GM12878 (cell line): Measurements from ENCODE around the gene SPX. TPM values are rescaled to one million over a fixed set of nuclear protein-coding genes. Genes with fewer than 3 reads are reported as not detected.

Experiments used
- ATAC-seq: fragments of 200-7000 bp; cut with Tn5 transposase; 3 replicates; pipeline ENCODE4 v1.9.1; 2020; ENCODE audit warnings: mild to moderate bottlenecking, moderate library complexity
- BruUV-seq: library from RNA; stranded (reverse); fragments of 400-500 nt; replicated peaks from 2 replicates; lab custom pipeline; 2021; lab: Mats Ljungman, UMichigan
- CTCF ChIA-PET: fragments of 300-600 bp; sonication (Branson Sonifier 250); formaldehyde crosslinking; extraction: SDS; loops from one replicate; lab custom pipeline; 2021; ENCODE audit warnings: inconsistent platforms; lab: Yijun Ruan, JAX
- POLR2A ChIA-PET: fragments of 350-600 bp; formaldehyde crosslinking; extraction: SDS; loops from one replicate; lab custom pipeline; 2021; ENCODE audit warnings: inconsistent platforms; lab: Charles Lee
- RAD21 ChIA-PET: fragments of 300-600 bp; sonication (Branson Sonifier 250); formaldehyde crosslinking; loops from one replicate; lab custom pipeline; 2023; ENCODE audit warnings: antibody characterized with exemption; ENCODE audit not compliant: unreplicated experiment; lab: Charles Lee
- SMC1A ChIA-PET: fragments of 300-600 bp; sonication (Branson Sonifier 250); formaldehyde crosslinking; loops from one replicate; lab custom pipeline; 2023; ENCODE audit not compliant: unreplicated experiment, uncharacterized antibody; lab: Charles Lee
- DNase-seq: peaks from one replicate; pipeline ENCODE4 v3.0.0-alpha.2; 2011; ENCODE audit warnings: low read depth, low spot score
- FAIRE-seq: peaks from 3 replicates; lab custom pipeline; 2011; peaks lifted over from hg19 to GRCh38; lab: Jason Lieb, UNC
- H2AFZ ChIP-seq: 2 replicates; pipeline ENCODE4 v1.6.0; 2011; ENCODE audit warnings: low read depth, low read length, control low read depth; ENCODE audit not compliant: control insufficient read depth
- H3K27ac ChIP-seq: 2 replicates; pipeline ENCODE4 v1.5.1; 2011; ENCODE audit warnings: control low read depth; ENCODE audit not compliant: control insufficient read depth, insufficient read depth
- H3K27me3 ChIP-seq, 2 experiments: replicated peaks in 1 of 2; 2 replicates each; pipeline versions ENCODE4 v1.6.0 to v1.6.1; 2011; ENCODE audit warnings: low read length in 1 of 2; ENCODE audit not compliant: control insufficient read depth in 2 of 2, insufficient read depth in 2 of 2
- H3K36me3 ChIP-seq, 2 experiments: 2 replicates each; pipeline ENCODE4 v1.5.1; 2011; ENCODE audit warnings: low read length in 1 of 2; ENCODE audit not compliant: control insufficient read depth in 2 of 2, insufficient read depth in 2 of 2
- H3K4me1 ChIP-seq: 2 replicates; pipeline ENCODE4 v1.6.1; 2011; ENCODE audit warnings: mild to moderate bottlenecking, low read length, moderate library complexity, mixed read lengths; ENCODE audit not compliant: control insufficient read depth, insufficient read depth
- H3K4me2 ChIP-seq: 2 replicates; pipeline ENCODE4 v1.6.0; 2011; ENCODE audit warnings: control low read depth; ENCODE audit not compliant: control insufficient read depth, insufficient read depth
- H3K4me3 ChIP-seq: fragments of 200-600 bp; sonication (generic); 2 replicates; pipeline ENCODE4 v1.5.1; 2016
- H3K79me2 ChIP-seq: 2 replicates; pipeline ENCODE4 v1.6.0; 2011; ENCODE audit warnings: low read length; ENCODE audit not compliant: control insufficient read depth, insufficient read depth
- H3K9ac ChIP-seq: 2 replicates; pipeline ENCODE4 v1.8.0; 2011; ENCODE audit warnings: low read length, control low read depth, mixed read lengths; ENCODE audit not compliant: control insufficient read depth, insufficient read depth
- H3K9me3 ChIP-seq: replicated peaks from 3 replicates; pipeline ENCODE4 v1.5.1; 2011; ENCODE audit warnings: mild to moderate bottlenecking, low read length; ENCODE audit not compliant: control insufficient read depth, insufficient read depth
- H4K20me1 ChIP-seq: 2 replicates; pipeline ENCODE4 v1.6.0; 2011; ENCODE audit not compliant: control insufficient read depth, insufficient read depth
- CHD2 ChIP-seq: IDR thresholded peaks from 2 replicates; pipeline ENCODE4 v1.6.1; 2011; ENCODE audit warnings: low read depth, low read length, improper control_type of control experiment, borderline replicate concordance
- CHD4 ChIP-seq: fragments of 200-600 bp; sonication (generic); IDR thresholded peaks from 2 replicates; pipeline ENCODE4 v1.6.1; 2016; ENCODE audit warnings: mild to moderate bottlenecking
- DPF2 ChIP-seq: fragments of 450-650 bp; IDR thresholded peaks from 2 replicates; pipeline ENCODE4 v1.6.1; 2017; ENCODE audit warnings: mild to moderate bottlenecking
- ESRRA ChIP-seq: IDR thresholded peaks from 2 replicates; pipeline ENCODE4 v1.6.1; 2012; ENCODE audit warnings: mild to moderate bottlenecking, low read length, improper control_type of control experiment
- EZH2 ChIP-seq: IDR thresholded peaks from 2 replicates; pipeline ENCODE4 v1.6.1; 2012; ENCODE audit warnings: low read depth, mild to moderate bottlenecking, control low read depth, inconsistent platforms, low read length, borderline replicate concordance; ENCODE audit not compliant: control insufficient read depth
- MEF2B ChIP-seq: fragments of 450-650 bp; IDR thresholded peaks from 2 replicates; pipeline ENCODE4 v1.6.1; 2018; ENCODE audit warnings: mild to moderate bottlenecking, moderate library complexity; ENCODE audit not compliant: partially characterized antibody, poor library complexity, severe bottlenecking
- NR2C2 ChIP-seq: IDR thresholded peaks from 2 replicates; pipeline ENCODE4 v1.6.1; 2011; ENCODE audit warnings: borderline replicate concordance, low read depth; ENCODE audit not compliant: control insufficient read depth, insufficient read length
- NRF1 ChIP-seq: conservative IDR thresholded peaks from 2 replicates; pipeline ENCODE4 v1.6.1; 2011; ENCODE audit warnings: mild to moderate bottlenecking, low read depth, low read length, improper control_type of control experiment
- POU2F2 ChIP-seq: IDR thresholded peaks from 3 replicates; pipeline ENCODE4 v1.6.1; 2011; ENCODE audit warnings: low read depth, mild to moderate bottlenecking, low read length, borderline replicate concordance
- RFX5 ChIP-seq: IDR thresholded peaks from 2 replicates; pipeline ENCODE4 v1.6.1; 2011; ENCODE audit warnings: low read depth, low read length, improper control_type of control experiment
- SIX5 ChIP-seq: IDR thresholded peaks from 2 replicates; pipeline ENCODE4 v1.6.1; 2011; ENCODE audit warnings: mild to moderate bottlenecking, low read depth, low read length, moderate library complexity; ENCODE audit not compliant: severe bottlenecking
- TCF3 ChIP-seq: IDR thresholded peaks from 2 replicates; pipeline ENCODE4 v1.6.1; 2012; ENCODE audit warnings: low read depth, mild to moderate bottlenecking, low read length, borderline replicate concordance; ENCODE audit not compliant: insufficient read depth
- WRNIP1 ChIP-seq: IDR thresholded peaks from 2 replicates; pipeline ENCODE4 v1.6.1; 2011; ENCODE audit warnings: low read depth, low read length, improper control_type of control experiment, borderline replicate concordance
- ZBED1 ChIP-seq: IDR thresholded peaks from 2 replicates; pipeline ENCODE4 v1.6.1; 2016; ENCODE audit warnings: borderline replicate concordance
- ZNF384 ChIP-seq: IDR thresholded peaks from 2 replicates; pipeline ENCODE4 v1.6.1; 2012; ENCODE audit warnings: low read depth, mild to moderate bottlenecking, low read length, improper control_type of control experiment, borderline replicate concordance
- WGBS: methylation state at CpG from one replicate; pipeline ENCODE4 v1.1.6; 2016; ENCODE audit warnings: low lambda C conversion rate; ENCODE audit not compliant: insufficient replicate concordance, insufficient coverage; ENCODE audit errors: missing lambda C conversion rate; 5-methylcytosine and 5-hydroxymethylcytosine counted together
- in situ Hi-C: fragments of 300-500 bp; cut with MboI; formaldehyde crosslinking; loops from 9 replicates; pipeline ENCODE4 v1.14.3; 2018; ENCODE audit warnings: mixed read lengths
- intact Hi-C: fragments of 100-400 bp; cut with micrococcal nuclease; formaldehyde crosslinking; loops from one replicate; pipeline ENCODE4 v1.14.2; 2022; ENCODE audit not compliant: unreplicated experiment
- polyA plus RNA-seq, 11 experiments: library from polyadenylated mRNA; depleted of rRNA in 4 of 11; unstranded in 6 of 11; stranded (reverse) in 5 of 11; fragments of >200 nt; fragmentation: Nextera tagmentation in 4 of 11; fragmentation: Illumina TruSeq in 1 of 11; extraction: Ambion mirVana in 4 of 11; extraction: Trizol in 1 of 11; gene quantifications; 1 replicate in 1 of 11; 2 replicates in 10 of 11; pipeline versions ENCODE4 v1.2.1 to v1.2.3, GENCODE V29; 2011 to 2016; ENCODE audit warnings: inconsistent platforms in 2 of 11, missing spikeins in 2 of 11, low read depth in 1 of 11
- total RNA-seq, 4 experiments: library from RNA; depleted of rRNA in 3 of 4; stranded (reverse); fragments of >200 nt in 3 of 4; fragmentation: Illumina TruSeq in 1 of 4; extraction: Trizol in 1 of 4; gene quantifications; 2 replicates each; pipeline versions ENCODE4 v1.2.1 to v1.2.3, GENCODE V29; 2013 to 2021
- TF ChIP-seq, protein P1 (sequence below): fragments of 450-650 bp; IDR thresholded peaks from 2 replicates; pipeline ENCODE4 v1.6.1; 2017; ENCODE audit warnings: borderline replicate concordance
- TF ChIP-seq, protein P2 (sequence below): IDR thresholded peaks from 2 replicates; pipeline ENCODE4 v1.6.1; 2012; ENCODE audit warnings: low read depth, low read length, improper control_type of control experiment

SPX gene
- total and polyA plus RNA-seq, 10 of the 15 experiments (the other 5 are each of a cell fraction or from before 2014, with no cell fraction given) = 0.05 TPM; not detected in 8

- FAIRE-seq (no peak), ATAC-seq (no peak), DNase-seq (no peak)
- H3K4me3 ChIP-seq = no peak overlapping the region
- SMC1A ChIA-PET = no interaction called here
- in situ Hi-C loops (no loop called here), intact Hi-C loops (no loop called here)
- no peak overlapping the region for H3K27ac ChIP-seq
- no peaks in the 10 kb centered on the region for H3K9me3 ChIP-seq
- 51% methylated on average over 6 of the region's 6 CpGs for WGBS
- H3K9ac ChIP-seq = no peak overlapping the region
- no TSS peak for BruUV-seq
- H2AFZ ChIP-seq = no peak overlapping the region
- H3K4me2 ChIP-seq = no peak overlapping the region
- no peaks in the 10 kb centered on the region for H4K20me1 ChIP-seq
- RAD21 ChIA-PET = no interaction called here
- CTCF ChIA-PET = interaction anchor here (0.6 kb wide), 1 partner anchor 153 kb away, joined by 3 read pairs; no protein-coding TSS in a partner anchor
- no peaks in the 10 kb centered on the region for H3K27me3 ChIP-seq
- TF ChIP-seq EZH2 (no peak), CHD4 (no peak), NR2C2 (no peak), WRNIP1 (no peak)
- H3K79me2 ChIP-seq = no peaks in the 10 kb centered on the region
- POLR2A ChIA-PET = no interaction called here
- H3K36me3 ChIP-seq = no peaks in the 10 kb centered on the region
- no peaks in the 10 kb centered on the region for H3K4me1 ChIP-seq
These were observed 26.7 kb downstream of the SPX start for GRCh38 chr12:21552635-21553328.

DNA sequence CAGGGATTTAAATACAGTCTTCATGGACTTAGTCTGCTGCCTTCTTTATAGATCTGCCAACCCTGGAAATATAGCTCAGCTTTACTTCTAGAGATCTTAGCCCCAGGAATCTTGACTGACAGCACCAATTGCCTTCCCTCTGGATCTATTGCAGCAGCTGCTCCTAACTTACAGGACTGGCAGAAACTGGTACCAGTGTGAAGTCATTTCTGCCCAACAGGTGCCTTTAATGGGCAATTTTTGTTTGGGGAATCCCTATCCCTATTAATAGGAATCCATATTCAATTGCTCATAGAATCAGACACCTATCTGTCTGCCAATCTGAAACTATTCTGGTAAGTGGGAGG is 27.2 kb downstream of the SPX start:
- ChIA-PET CTCF (no interaction called here), RAD21 (no interaction called here), POLR2A (no interaction called here), SMC1A (no interaction called here)
- no peaks in the 10 kb centered on the region for H3K4me1 ChIP-seq
- H3K9ac ChIP-seq = no peak overlapping the region
- FAIRE-seq (no peak), DNase-seq (no peak), ATAC-seq (no peak)
- no peaks in the 10 kb centered on the region for H3K36me3 ChIP-seq
- H4K20me1 ChIP-seq = no peaks in the 10 kb centered on the region
- intact Hi-C loops = no loop called here
- in situ Hi-C loops = no loop called here
- no TSS peak for BruUV-seq
- no peak overlapping the region for H3K4me2 ChIP-seq
- H3K27me3 ChIP-seq = no peaks in the 10 kb centered on the region
- no peak overlapping the region for H3K4me3 ChIP-seq
- H3K27ac ChIP-seq = no peak overlapping the region
- no peaks in the 10 kb centered on the region for H3K9me3 ChIP-seq
- no peaks in the 10 kb centered on the region for H3K79me2 ChIP-seq
- no peak overlapping the region for H2AFZ ChIP-seq
- TF ChIP-seq RFX5 (no peak), CHD2 (no peak), POU2F2 (no peak), NRF1 (no peak), ZNF384 (no peak), SIX5 (no peak), ZBED1 (no peak), DPF2 (no peak), MEF2B (no peak), TCF3 (no peak), ESRRA (no peak)
- TF ChIP-seq, protein P1, sequence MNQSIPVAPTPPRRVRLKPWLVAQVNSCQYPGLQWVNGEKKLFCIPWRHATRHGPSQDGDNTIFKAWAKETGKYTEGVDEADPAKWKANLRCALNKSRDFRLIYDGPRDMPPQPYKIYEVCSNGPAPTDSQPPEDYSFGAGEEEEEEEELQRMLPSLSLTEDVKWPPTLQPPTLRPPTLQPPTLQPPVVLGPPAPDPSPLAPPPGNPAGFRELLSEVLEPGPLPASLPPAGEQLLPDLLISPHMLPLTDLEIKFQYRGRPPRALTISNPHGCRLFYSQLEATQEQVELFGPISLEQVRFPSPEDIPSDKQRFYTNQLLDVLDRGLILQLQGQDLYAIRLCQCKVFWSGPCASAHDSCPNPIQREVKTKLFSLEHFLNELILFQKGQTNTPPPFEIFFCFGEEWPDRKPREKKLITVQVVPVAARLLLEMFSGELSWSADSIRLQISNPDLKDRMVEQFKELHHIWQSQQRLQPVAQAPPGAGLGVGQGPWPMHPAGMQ = no peak
- TF ChIP-seq, protein P2, sequence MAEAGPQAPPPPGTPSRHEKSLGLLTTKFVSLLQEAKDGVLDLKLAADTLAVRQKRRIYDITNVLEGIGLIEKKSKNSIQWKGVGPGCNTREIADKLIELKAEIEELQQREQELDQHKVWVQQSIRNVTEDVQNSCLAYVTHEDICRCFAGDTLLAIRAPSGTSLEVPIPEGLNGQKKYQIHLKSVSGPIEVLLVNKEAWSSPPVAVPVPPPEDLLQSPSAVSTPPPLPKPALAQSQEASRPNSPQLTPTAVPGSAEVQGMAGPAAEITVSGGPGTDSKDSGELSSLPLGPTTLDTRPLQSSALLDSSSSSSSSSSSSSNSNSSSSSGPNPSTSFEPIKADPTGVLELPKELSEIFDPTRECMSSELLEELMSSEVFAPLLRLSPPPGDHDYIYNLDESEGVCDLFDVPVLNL = no peak
